Measurements from ENCODE around the gene WDHD1.

Gene WDHD1

DNA sequence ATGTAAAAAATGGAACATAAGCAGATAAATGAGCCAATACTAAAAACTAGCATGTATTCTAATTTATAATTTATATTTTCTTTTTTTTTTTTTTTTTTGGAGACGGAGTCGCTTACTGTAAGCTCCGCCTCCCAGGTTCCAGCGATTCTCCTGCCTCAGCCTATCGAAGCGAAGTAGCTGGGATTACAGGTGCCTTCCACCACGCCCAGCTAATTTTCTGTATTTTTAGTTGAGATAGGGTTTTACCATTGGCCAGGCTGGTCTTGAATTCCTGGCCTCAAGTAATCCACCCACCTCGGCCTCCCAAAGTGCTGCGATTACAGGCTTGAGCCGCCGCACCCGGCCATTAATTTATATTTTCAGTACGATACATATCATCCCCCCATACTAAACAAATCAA, 27.2 kb upstream of the WDHD1 start:
- H3K23ac ChIP-seq (ENCODE audit: low read length in 2 of 2) = no peak overlapping the region
- H3K4ac ChIP-seq (ENCODE audit: low read depth in 1 of 2, low read length in 2 of 2) = no peak overlapping the region
- H3K18ac ChIP-seq (ENCODE audit: low read depth in 1 of 2, low read length in 2 of 2) = no peak overlapping the region
- no peak overlapping the region for H2AFZ ChIP-seq (ENCODE audit: low read depth, low read length)
- H2BK12ac ChIP-seq (ENCODE audit: low read length in 2 of 2) = no peak overlapping the region
- H4K91ac ChIP-seq (ENCODE audit: low read length) = no peak overlapping the region
- no peaks in the 10 kb centered on the region for H3K9me3 ChIP-seq (ENCODE audit: control insufficient read depth, low read length)
- H3K27ac ChIP-seq (ENCODE audit: low read length, poor library complexity, severe bottlenecking) = no peak overlapping the region
- no peak overlapping the region for H2AK5ac ChIP-seq (ENCODE audit: low read length, severe bottlenecking)
- H2BK5ac ChIP-seq (ENCODE audit: low read depth, low read length, poor library complexity, severe bottlenecking) = no peak overlapping the region
- no peak overlapping the region for H3K9ac ChIP-seq (ENCODE audit: low read length)
- H3K79me1 ChIP-seq (replicated peaks; ENCODE audit: low read length, poor library complexity, severe bottlenecking) = peaks cover 1% of the 10 kb centered on the region
- no peaks in the 10 kb centered on the region for H3K27me3 ChIP-seq (ENCODE audit: control insufficient read depth in 1 of 2, insufficient read depth in 1 of 2, low read length in 2 of 2)
- H2BK120ac ChIP-seq (ENCODE audit: low read depth, low read length) = no peak overlapping the region
- peaks cover 3% of the 10 kb centered on the region for H3K4me1 ChIP-seq (ENCODE audit: control insufficient read depth, insufficient read depth, low read depth, low read length)
- peaks cover 0 to 35% of the 10 kb centered on the region in 2 experiments for H3K36me3 ChIP-seq (ENCODE audit: control insufficient read depth in 1 of 2, insufficient read depth in 2 of 2, low read depth in 1 of 2, low read length in 2 of 2)
- H2BK15ac ChIP-seq (ENCODE audit: low read depth, poor library complexity, severe bottlenecking) = no peak overlapping the region
- no peak for DNase-seq
- no peak overlapping the region for H3K4me3 ChIP-seq (ENCODE audit: insufficient read depth in 1 of 2, low read depth in 1 of 2, low read length in 2 of 2)
- WGBS = 100% methylated on average over 9 of the region's 13 CpGs
- H4K8ac ChIP-seq (ENCODE audit: low read length) = no peak overlapping the region
- no peak overlapping the region for H3K4me2 ChIP-seq (ENCODE audit: low read length, poor library complexity, severe bottlenecking)
- H3K14ac ChIP-seq (ENCODE audit: low read length in 2 of 2) = no peak overlapping the region

DNA sequence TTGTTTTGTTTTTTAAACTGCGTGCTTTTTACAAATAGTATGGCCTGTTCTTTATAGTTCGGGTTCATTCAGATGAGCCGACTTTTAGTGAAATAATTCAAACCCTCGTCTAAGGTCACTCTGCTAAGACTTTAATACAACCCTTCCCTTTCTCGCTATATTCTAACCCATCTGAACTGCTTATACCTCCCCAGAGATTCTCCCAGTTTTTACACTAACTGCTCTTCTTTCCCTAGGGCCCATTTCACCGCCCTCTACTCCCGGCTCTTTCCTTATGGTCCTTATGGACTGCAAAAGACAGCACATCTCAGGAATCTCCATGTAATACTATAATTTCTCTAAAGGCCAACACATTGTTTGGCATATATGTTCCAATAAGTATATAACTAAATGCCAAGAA, 26.6 kb upstream of the WDHD1 start:
- Histone ChIP-seq H4K8ac (ENCODE audit: low read length) (no peak overlapping the region), H2BK5ac (ENCODE audit: low read depth, low read length, poor library complexity, severe bottlenecking) (no peak overlapping the region), H2BK120ac (ENCODE audit: low read depth, low read length) (no peak overlapping the region), H2AFZ (ENCODE audit: low read depth, low read length) (no peak overlapping the region), H3K18ac (ENCODE audit: low read depth in 1 of 2, low read length in 2 of 2) (no peak overlapping the region), H2BK12ac (ENCODE audit: low read length in 2 of 2) (no peak overlapping the region), H3K9ac (ENCODE audit: low read length) (peak overlapping the region; percentile 100), H3K9me3 (ENCODE audit: control insufficient read depth, low read length) (no peaks in the 10 kb centered on the region), H3K4ac (ENCODE audit: low read depth in 1 of 2, low read length in 2 of 2) (no peak overlapping the region), H3K23ac (ENCODE audit: low read length in 2 of 2) (no peak overlapping the region), H4K91ac (ENCODE audit: low read length) (no peak overlapping the region), H2BK15ac (ENCODE audit: low read depth, poor library complexity, severe bottlenecking) (no peak overlapping the region), H3K27ac (ENCODE audit: low read length, poor library complexity, severe bottlenecking) (no peak overlapping the region), H3K36me3 (ENCODE audit: control insufficient read depth in 1 of 2, insufficient read depth in 2 of 2, low read depth in 1 of 2, low read length in 2 of 2) (peaks cover 0 to 34% of the 10 kb centered on the region in 2 experiments), H3K4me2 (ENCODE audit: low read length, poor library complexity, severe bottlenecking) (no peak overlapping the region), H3K27me3 (ENCODE audit: control insufficient read depth in 1 of 2, insufficient read depth in 1 of 2, low read length in 2 of 2) (no peaks in the 10 kb centered on the region), H3K4me1 (ENCODE audit: control insufficient read depth, insufficient read depth, low read depth, low read length) (peaks cover 3% of the 10 kb centered on the region), H3K79me1 (replicated peaks; ENCODE audit: low read length, poor library complexity, severe bottlenecking) (peaks cover 1% of the 10 kb centered on the region), H3K14ac (ENCODE audit: low read length in 2 of 2) (no peak overlapping the region), H3K4me3 (ENCODE audit: insufficient read depth in 1 of 2, low read depth in 1 of 2, low read length in 2 of 2) (peak overlapping the region in 1 of 2 experiments; percentile 91), H2AK5ac (ENCODE audit: low read length, severe bottlenecking) (no peak overlapping the region)
- DNase-seq = no peak
- WGBS = over 99% methylated on average over 7 of the region's 7 CpGs

DNA sequence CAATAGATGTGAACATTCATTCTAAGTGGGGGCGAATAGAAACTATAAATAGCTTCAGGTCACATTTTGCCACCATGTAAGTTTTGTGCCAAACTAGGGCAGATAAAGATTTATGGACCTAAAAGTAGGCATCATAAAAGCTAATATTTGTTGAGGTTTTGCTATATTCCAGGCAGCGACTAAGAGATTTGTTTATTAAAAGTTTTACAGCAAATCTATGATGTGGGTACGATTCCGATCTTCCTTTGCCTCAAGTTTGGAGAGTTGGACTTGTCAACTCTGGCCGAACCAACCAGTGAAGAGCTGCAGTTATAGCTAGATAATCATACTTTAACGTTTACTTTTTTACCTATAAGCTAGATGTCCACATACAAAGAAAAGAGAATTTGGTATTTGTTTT, 26.1 kb upstream of the WDHD1 start:
- H3K14ac ChIP-seq (ENCODE audit: low read length in 2 of 2) = no peak overlapping the region
- no peak overlapping the region for H3K23ac ChIP-seq (ENCODE audit: low read length in 2 of 2)
- no peak overlapping the region for H3K4ac ChIP-seq (ENCODE audit: low read depth in 1 of 2, low read length in 2 of 2)
- 78% methylated on average over 6 of the region's 6 CpGs for WGBS
- no peak overlapping the region for H2AK5ac ChIP-seq (ENCODE audit: low read length, severe bottlenecking)
- H2BK15ac ChIP-seq (ENCODE audit: low read depth, poor library complexity, severe bottlenecking) = no peak overlapping the region
- H2BK12ac ChIP-seq (ENCODE audit: low read length in 2 of 2) = no peak overlapping the region
- H3K4me2 ChIP-seq (ENCODE audit: low read length, poor library complexity, severe bottlenecking) = peak overlapping the region; percentile 77
- H2BK120ac ChIP-seq (ENCODE audit: low read depth, low read length) = no peak overlapping the region
- H2BK5ac ChIP-seq (ENCODE audit: low read depth, low read length, poor library complexity, severe bottlenecking) = no peak overlapping the region
- no peak overlapping the region for H2AFZ ChIP-seq (ENCODE audit: low read depth, low read length)
- H3K9ac ChIP-seq (ENCODE audit: low read length) = peak overlapping the region; percentile 100
- no peaks in the 10 kb centered on the region for H3K9me3 ChIP-seq (ENCODE audit: control insufficient read depth, low read length)
- DNase-seq = no peak
- H3K27me3 ChIP-seq (ENCODE audit: control insufficient read depth in 1 of 2, insufficient read depth in 1 of 2, low read length in 2 of 2) = no peaks in the 10 kb centered on the region
- peaks cover 1% of the 10 kb centered on the region for H3K79me1 ChIP-seq (replicated peaks; ENCODE audit: low read length, poor library complexity, severe bottlenecking)
- H4K91ac ChIP-seq (ENCODE audit: low read length) = no peak overlapping the region
- H3K4me1 ChIP-seq (ENCODE audit: control insufficient read depth, insufficient read depth, low read depth, low read length) = peaks cover 3% of the 10 kb centered on the region
- H3K27ac ChIP-seq (ENCODE audit: low read length, poor library complexity, severe bottlenecking) = peak overlapping the region; percentile 96
- no peak overlapping the region for H3K18ac ChIP-seq (ENCODE audit: low read depth in 1 of 2, low read length in 2 of 2)
- H3K36me3 ChIP-seq (ENCODE audit: control insufficient read depth in 1 of 2, insufficient read depth in 2 of 2, low read depth in 1 of 2, low read length in 2 of 2) = peaks cover 0 to 29% of the 10 kb centered on the region in 2 experiments
- no peak overlapping the region for H4K8ac ChIP-seq (ENCODE audit: low read length)
- H3K4me3 ChIP-seq (ENCODE audit: insufficient read depth in 1 of 2, low read depth in 1 of 2, low read length in 2 of 2) = peak overlapping the region in 1 of 2 experiments; percentile 91

DNA sequence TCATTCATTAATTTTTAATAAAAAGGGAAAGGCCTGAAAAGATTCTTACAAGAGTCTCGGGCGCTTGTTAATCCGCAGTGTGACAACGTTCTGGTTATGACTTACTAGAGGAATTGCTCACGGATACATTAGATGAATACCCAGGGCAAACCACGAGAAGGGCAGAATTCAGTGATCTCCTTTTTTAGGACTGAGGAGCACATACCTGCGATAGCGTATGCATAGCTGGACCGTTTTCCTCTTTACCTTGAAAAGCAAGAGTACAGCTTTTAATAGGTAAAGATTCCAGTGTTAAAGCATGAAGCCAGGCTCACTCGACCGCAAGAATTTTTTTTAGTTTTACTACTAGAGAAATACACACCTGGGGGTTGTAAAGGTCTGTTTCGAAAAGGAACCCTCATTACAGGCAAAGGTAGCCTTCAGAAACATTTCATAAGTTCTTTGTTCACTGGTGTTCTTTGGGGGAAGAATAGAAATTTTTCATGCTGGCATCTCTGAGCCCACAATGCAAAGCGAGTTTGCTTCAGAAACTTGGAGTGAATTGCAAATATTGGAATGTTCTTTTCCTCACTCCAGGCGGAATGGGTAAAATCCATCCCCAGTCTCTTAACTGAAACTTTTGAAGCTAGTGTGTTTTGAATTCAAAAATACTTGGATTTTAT, 25.5 kb upstream of the WDHD1 start:
- no peak overlapping the region for H4K91ac ChIP-seq (ENCODE audit: low read length)
- H3K79me1 ChIP-seq (replicated peaks; ENCODE audit: low read length, poor library complexity, severe bottlenecking) = peaks cover 1% of the 10 kb centered on the region
- H2AFZ ChIP-seq (ENCODE audit: low read depth, low read length) = no peak overlapping the region
- peaks cover 3% of the 10 kb centered on the region for H3K4me1 ChIP-seq (ENCODE audit: control insufficient read depth, insufficient read depth, low read depth, low read length)
- peak overlapping the region in 1 of 2 experiments; percentile 62 for H3K18ac ChIP-seq (ENCODE audit: low read depth in 1 of 2, low read length in 2 of 2)
- peak overlapping the region; percentile 88 for H2AK5ac ChIP-seq (ENCODE audit: low read length, severe bottlenecking)
- peak overlapping the region; percentile 37 for H4K8ac ChIP-seq (ENCODE audit: low read length)
- no peak overlapping the region for H3K23ac ChIP-seq (ENCODE audit: low read length in 2 of 2)
- peak overlapping the region; percentile 70 for H2BK5ac ChIP-seq (ENCODE audit: low read depth, low read length, poor library complexity, severe bottlenecking)
- peak overlapping the region; percentile 100 for H3K9ac ChIP-seq (ENCODE audit: low read length)
- peak overlapping the region; percentile 77 for H3K4me2 ChIP-seq (ENCODE audit: low read length, poor library complexity, severe bottlenecking)
- peak overlapping the region; percentile 96 for H3K27ac ChIP-seq (ENCODE audit: low read length, poor library complexity, severe bottlenecking)
- H3K4ac ChIP-seq (ENCODE audit: low read depth in 1 of 2, low read length in 2 of 2) = peak overlapping the region; percentile 24 to 91
- H3K36me3 ChIP-seq (ENCODE audit: control insufficient read depth in 1 of 2, insufficient read depth in 2 of 2, low read depth in 1 of 2, low read length in 2 of 2) = peaks cover 0 to 24% of the 10 kb centered on the region in 2 experiments
- H2BK12ac ChIP-seq (ENCODE audit: low read length in 2 of 2) = no peak overlapping the region
- peak; percentile 50 for DNase-seq
- peak overlapping the region in 1 of 2 experiments; percentile 86 for H3K14ac ChIP-seq (ENCODE audit: low read length in 2 of 2)
- H3K4me3 ChIP-seq (ENCODE audit: insufficient read depth in 1 of 2, low read depth in 1 of 2, low read length in 2 of 2) = peak overlapping the region; percentile 91 to 100
- H2BK120ac ChIP-seq (ENCODE audit: low read depth, low read length) = no peak overlapping the region
- no peaks in the 10 kb centered on the region for H3K9me3 ChIP-seq (ENCODE audit: control insufficient read depth, low read length)
- 0% methylated on average over 11 of the region's 14 CpGs for WGBS
- peak overlapping the region; percentile 94 for H2BK15ac ChIP-seq (ENCODE audit: low read depth, poor library complexity, severe bottlenecking)
- H3K27me3 ChIP-seq (ENCODE audit: control insufficient read depth in 1 of 2, insufficient read depth in 1 of 2, low read length in 2 of 2) = no peaks in the 10 kb centered on the region

Measured in mesenchymal stem cell (in vitro differentiated cells and primary cell).